H9 (cell line): ENCODE measurements around the gene TTC7B. TPM values are rescaled to one million over a fixed set of nuclear protein-coding genes. Genes with fewer than 3 reads are reported as not detected.

Source experiments
- DNase-seq: peaks from one replicate; pipeline ENCODE4 v3.0.0-alpha.2; 2017
- H2AFZ ChIP-seq: one replicate; pipeline ENCODE4 v1.6.1; 2013; ENCODE audit warnings: mild to moderate bottlenecking, low read length, control low read depth, moderate library complexity
- H2AK5ac ChIP-seq: 2 replicates; pipeline ENCODE4 v1.6.1; 2013; ENCODE audit warnings: low read length, control low read depth, mixed read lengths; ENCODE audit not compliant: insufficient read length
- H2BK120ac ChIP-seq: one replicate; pipeline ENCODE4 v1.6.1; 2013; ENCODE audit warnings: low read depth, mild to moderate bottlenecking, low read length, control low read depth, inconsistent platforms; ENCODE audit not compliant: poor library complexity, severe bottlenecking
- H2BK12ac ChIP-seq: 2 replicates; pipeline ENCODE4 v1.6.1; 2013; ENCODE audit warnings: low read length, control low read depth, mixed read lengths, low read depth; ENCODE audit not compliant: insufficient read length
- H2BK15ac ChIP-seq: 2 replicates; pipeline ENCODE4 v1.6.1; 2013; ENCODE audit warnings: low read depth, low read length, control low read depth
- H2BK20ac ChIP-seq: one replicate; pipeline ENCODE4 v1.6.1; 2013; ENCODE audit warnings: low read depth, mild to moderate bottlenecking, low read length, control low read depth, inconsistent platforms; ENCODE audit not compliant: poor library complexity, severe bottlenecking
- H2BK5ac ChIP-seq: 2 replicates; pipeline ENCODE4 v1.6.1; 2013; ENCODE audit warnings: low read length, control low read depth, mixed read lengths; ENCODE audit not compliant: insufficient read length
- H3K14ac ChIP-seq: 2 replicates; pipeline ENCODE4 v1.6.1; 2013; ENCODE audit warnings: low read length, control low read depth; ENCODE audit not compliant: insufficient read depth
- H3K18ac ChIP-seq: 2 replicates; pipeline ENCODE4 v1.6.1; 2013; ENCODE audit warnings: low read depth, mild to moderate bottlenecking, mixed read lengths, low read length, control low read depth; ENCODE audit not compliant: insufficient read length
- H3K23ac ChIP-seq: 2 replicates; pipeline ENCODE4 v1.6.1; 2013; ENCODE audit warnings: low read length, control low read depth, mixed read lengths, low read depth; ENCODE audit not compliant: insufficient read length
- H3K23me2 ChIP-seq: 2 replicates; pipeline ENCODE4 v1.6.1; 2013; ENCODE audit warnings: low read depth, mild to moderate bottlenecking, mixed read lengths, low read length, control low read depth; ENCODE audit not compliant: insufficient read length, poor library complexity, severe bottlenecking
- H3K27ac ChIP-seq: 2 replicates; pipeline ENCODE4 v1.5.1; 2013; ENCODE audit warnings: low read length, control low read depth, mixed read lengths, low read depth; ENCODE audit not compliant: insufficient read length
- H3K27me3 ChIP-seq: 2 replicates; pipeline ENCODE4 v1.6.1; 2013; ENCODE audit warnings: low read length, control low read depth, inconsistent platforms; ENCODE audit not compliant: insufficient read depth
- H3K4ac ChIP-seq: 2 replicates; pipeline ENCODE4 v1.6.1; 2013; ENCODE audit warnings: low read depth, mild to moderate bottlenecking, control low read depth, inconsistent platforms, low read length, moderate library complexity
- H3K4me1 ChIP-seq: 2 replicates; pipeline ENCODE4 v1.6.1; 2013; ENCODE audit warnings: low read length, control low read depth, inconsistent platforms; ENCODE audit not compliant: insufficient read depth
- H3K4me2 ChIP-seq: 2 replicates; pipeline ENCODE4 v1.6.1; 2013; ENCODE audit warnings: low read length, control low read depth, mixed read lengths; ENCODE audit not compliant: insufficient read length, insufficient read depth
- H3K56ac ChIP-seq: 2 replicates; pipeline ENCODE4 v1.6.1; 2013; ENCODE audit warnings: low read depth, mild to moderate bottlenecking, mixed read lengths, low read length, control low read depth; ENCODE audit not compliant: insufficient read length
- H3K79me1 ChIP-seq: 2 replicates; pipeline ENCODE4 v1.6.1; 2013; ENCODE audit warnings: low read depth, mild to moderate bottlenecking, moderate library complexity, low read length, control low read depth, inconsistent platforms; ENCODE audit not compliant: insufficient read depth, poor library complexity, severe bottlenecking
- H3K79me2 ChIP-seq: 2 replicates; pipeline ENCODE4 v1.6.1; 2013; ENCODE audit warnings: low read length, control low read depth, inconsistent platforms; ENCODE audit not compliant: insufficient read depth
- H3K9ac ChIP-seq: 2 replicates; pipeline ENCODE4 v1.6.1; 2013; ENCODE audit warnings: low read length, control low read depth, mixed read lengths; ENCODE audit not compliant: insufficient read length; ENCODE audit errors: extremely low read depth
- H3K9me3 ChIP-seq: one replicate; pipeline ENCODE4 v1.6.1; 2013; ENCODE audit warnings: low read depth, low read length, inconsistent platforms; ENCODE audit not compliant: control insufficient read depth
- H3T11ph ChIP-seq: one replicate; pipeline ENCODE4 v1.6.1; 2013; ENCODE audit warnings: mild to moderate bottlenecking, low read length, control low read depth, inconsistent platforms
- H4K20me1 ChIP-seq: one replicate; pipeline ENCODE4 v1.6.1; 2013; ENCODE audit not compliant: control insufficient read depth, insufficient read length, insufficient read depth
- H4K5ac ChIP-seq: 2 replicates; pipeline ENCODE4 v1.6.1; 2013; ENCODE audit warnings: low read depth, mild to moderate bottlenecking, mixed read lengths, low read length, control low read depth; ENCODE audit not compliant: insufficient read length
- H4K8ac ChIP-seq: replicated peaks from 2 replicates; pipeline ENCODE4 v1.6.1; 2013; ENCODE audit warnings: low read length, control low read depth, mixed read lengths, low read depth; ENCODE audit not compliant: insufficient read length
- H4K91ac ChIP-seq: 2 replicates; pipeline ENCODE4 v1.6.1; 2013; ENCODE audit warnings: low read depth, mild to moderate bottlenecking, moderate library complexity, mixed read lengths, low read length, control low read depth; ENCODE audit not compliant: insufficient read length
- H3K27ac Mint-ChIP-seq, 3 experiments: 2 replicates in 2 of 3; 3 replicates in 1 of 3; pipeline ENCODE4 v1.8.0; 2020 to 2021; ENCODE audit warnings: mixed read lengths in 3 of 3, mild to moderate bottlenecking in 1 of 3, moderate library complexity in 1 of 3
- H3K27me3 Mint-ChIP-seq: 2 replicates; pipeline ENCODE4 v1.8.0; 2021; ENCODE audit warnings: low read depth, mild to moderate bottlenecking, moderate library complexity, mixed read lengths
- H3K36me3 Mint-ChIP-seq, 3 experiments: 2 replicates in 2 of 3; 3 replicates in 1 of 3; pipeline ENCODE4 v1.8.0; 2020 to 2021; ENCODE audit warnings: low read depth in 3 of 3, mixed read lengths in 3 of 3; ENCODE audit not compliant: insufficient read depth in 1 of 3
- H3K4me1 Mint-ChIP-seq, 2 experiments: 2 replicates each; pipeline ENCODE4 v1.8.0; 2020; ENCODE audit warnings: mixed read lengths in 2 of 2
- H3K4me3 Mint-ChIP-seq, 2 experiments: 2 replicates in 1 of 2; 3 replicates in 1 of 2; pipeline ENCODE4 v1.8.0; 2020 to 2021; ENCODE audit warnings: mild to moderate bottlenecking in 2 of 2, mixed read lengths in 2 of 2, moderate library complexity in 1 of 2
- H3K9me3 Mint-ChIP-seq, 2 experiments: 2 replicates in 1 of 2; 3 replicates in 1 of 2; pipeline ENCODE4 v1.8.0; 2020; ENCODE audit warnings: mild to moderate bottlenecking in 2 of 2, mixed read lengths in 2 of 2, moderate library complexity in 1 of 2
- CTCF ChIP-seq: fragments of 200-600 bp; sonication (generic); conservative IDR thresholded peaks from 3 replicates; pipeline ENCODE4 v1.8.0; 2021; ENCODE audit warnings: antibody characterized with exemption, mild to moderate bottlenecking
- WGBS: extraction: QIAGEN DNeasy Blood & Tissue Kit; methylation state at CpG from one replicate; pipeline ENCODE4 v1.1.7; 2013; ENCODE audit warnings: missing lambda C conversion rate, low lambda C conversion rate, mixed read lengths; ENCODE audit not compliant: insufficient read length; ENCODE audit errors: extremely low coverage; 5-methylcytosine and 5-hydroxymethylcytosine counted together
- total RNA-seq: library from RNA; stranded (reverse); gene quantifications from 2 replicates; pipeline ENCODE4 v1.2.1, GENCODE V29; 2021

TTC7B gene
- total RNA-seq, 1 experiment from 2014 or later = 33.7 TPM

GRCh38 chr14:90829677-90830076 is 13.4 kb upstream of the TTC7B start:
- no peaks in the 10 kb centered on the region for H3K79me1 ChIP-seq
- H3K18ac ChIP-seq = no peak overlapping the region
- H3K4me1 ChIP-seq = no peaks in the 10 kb centered on the region; the same call in 1 of the 2 replicates
- no peak overlapping the region for H2BK20ac ChIP-seq
- Mint-ChIP-seq H3K9me3 (peaks cover 6 to 19% of the 10 kb centered on the region in 2 experiments), H3K4me1 (peaks cover 2 to 7% of the 10 kb centered on the region in 2 experiments; a peak in 2 of 4 replicates), H3K27me3 (peaks cover 72% of the 10 kb centered on the region), H3K4me3 (no peak overlapping the region), H3K36me3 (peaks cover 0 to 4% (median 4%) of the 10 kb centered on the region in 3 experiments; a peak in 3 of 7 replicates), H3K27ac (no peak overlapping the region)
- no peaks in the 10 kb centered on the region; the same call in 1 of the 2 replicates for H3K27me3 ChIP-seq
- H3K23ac ChIP-seq = no peak overlapping the region
- H4K8ac ChIP-seq = no peak overlapping the region
- H2BK120ac ChIP-seq = no peak overlapping the region
- no peak overlapping the region for H2AFZ ChIP-seq
- no peak overlapping the region for H3T11ph ChIP-seq
- H2BK5ac ChIP-seq = no peak overlapping the region
- no CpG with 5 or more reads among the region's 4 CpGs for WGBS
- H2BK15ac ChIP-seq = no peak overlapping the region
- no peaks in the 10 kb centered on the region for H3K9me3 ChIP-seq
- no peaks in the 10 kb centered on the region for H4K20me1 ChIP-seq
- no peak for DNase-seq
- no peak overlapping the region for H3K4me2 ChIP-seq
- H3K27ac ChIP-seq = no peak overlapping the region
- H3K79me2 ChIP-seq = no peaks in the 10 kb centered on the region
- peaks cover 4% of the 10 kb centered on the region for H3K23me2 ChIP-seq
- H3K9ac ChIP-seq = no peak overlapping the region
- H2BK12ac ChIP-seq = no peak overlapping the region
- no peak overlapping the region for H2AK5ac ChIP-seq
- no peak overlapping the region for H4K91ac ChIP-seq
- TF ChIP-seq CTCF = no peak
- H3K56ac ChIP-seq = no peak overlapping the region
- no peak overlapping the region for H3K4ac ChIP-seq
- no peak overlapping the region for H3K14ac ChIP-seq
- H4K5ac ChIP-seq = no peak overlapping the region
